T-helper 17 cell (primary cell): ENCODE measurements around the gene HEATR5A. TPM values are rescaled to one million over a fixed set of nuclear protein-coding genes. Genes with fewer than 3 reads are reported as not detected.
"Not testable (repeated sequence)": the region's sequence is repeated elsewhere in the genome, so short reads cannot be mapped to it uniquely, and the experiment has no call there.

Experiments used
- ATAC-seq: fragments of 150-1000 bp; cut with Tn5 transposase; 2 replicates; pipeline ENCODE4 v1.10.0; 2021; ENCODE audit warnings: mild to moderate bottlenecking, moderate library complexity
- DNase-seq, 3 donors: peaks; one replicate each; pipeline versions ENCODE4 v3.0.0 to v3.0.0-alpha.2; 2020 to 2021
- H3K9me3 ChIP-seq: one replicate; pipeline ENCODE4 v1.7.0; 2013; ENCODE audit warnings: low read length, mild to moderate bottlenecking; ENCODE audit not compliant: control insufficient read depth, poor library complexity, severe bottlenecking
- H3K27ac Mint-ChIP-seq: one replicate; pipeline ENCODE4 v1.8.0; 2022; ENCODE audit warnings: mild to moderate bottlenecking, moderate library complexity, mixed read lengths
- H3K27me3 Mint-ChIP-seq: one replicate; pipeline ENCODE4 v1.8.0; 2022; ENCODE audit warnings: mixed read lengths
- H3K36me3 Mint-ChIP-seq: one replicate; pipeline ENCODE4 v1.8.0; 2022; ENCODE audit warnings: low read depth, mixed read lengths
- H3K4me1 Mint-ChIP-seq: one replicate; pipeline ENCODE4 v1.8.0; 2022; ENCODE audit warnings: mild to moderate bottlenecking, mixed read lengths
- H3K4me3 Mint-ChIP-seq: one replicate; pipeline ENCODE4 v1.8.0; 2022; ENCODE audit warnings: mild to moderate bottlenecking, moderate library complexity, mixed read lengths
- total RNA-seq, 4 donors: library from RNA in 2 of 4; stranded (reverse) in 2 of 4; gene quantifications; one replicate each; pipeline ENCODE4 v1.2.3 and lab custom pipeline; 2022 to 2026

HEATR5A gene
- total RNA-seq, 2 donors from 2014 or later, result 7.9 to 8.3 TPM

DNA sequence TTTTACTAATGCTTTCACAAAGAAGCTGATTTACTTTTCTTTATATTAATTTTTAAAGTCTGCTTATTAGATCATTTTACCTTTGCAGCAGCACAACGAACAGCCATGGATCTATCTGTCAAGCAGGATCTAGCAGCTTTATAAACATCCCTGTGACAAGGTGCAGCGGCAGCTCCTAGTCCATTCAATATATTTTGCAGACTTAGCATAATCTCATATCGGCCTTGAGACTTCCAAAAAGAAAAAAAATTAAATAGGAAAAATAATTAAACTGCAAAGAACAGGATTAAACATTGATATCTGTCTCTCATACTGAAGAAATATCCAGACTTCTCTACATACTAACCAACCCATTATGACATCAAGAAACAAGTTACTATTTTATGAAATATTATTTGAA is 25.2 kb downstream of the HEATR5A start:
- Mint-ChIP-seq H3K36me3 (peaks cover under 1% of the 10 kb centered on the region), H3K27ac (no peak overlapping the region), H3K4me3 (no peak overlapping the region), H3K4me1 (peaks cover 1% of the 10 kb centered on the region), H3K27me3 (no peaks in the 10 kb centered on the region)
- no peaks in the 10 kb centered on the region for H3K9me3 ChIP-seq
- ATAC-seq (no peak), DNase-seq (no peak)

DNA sequence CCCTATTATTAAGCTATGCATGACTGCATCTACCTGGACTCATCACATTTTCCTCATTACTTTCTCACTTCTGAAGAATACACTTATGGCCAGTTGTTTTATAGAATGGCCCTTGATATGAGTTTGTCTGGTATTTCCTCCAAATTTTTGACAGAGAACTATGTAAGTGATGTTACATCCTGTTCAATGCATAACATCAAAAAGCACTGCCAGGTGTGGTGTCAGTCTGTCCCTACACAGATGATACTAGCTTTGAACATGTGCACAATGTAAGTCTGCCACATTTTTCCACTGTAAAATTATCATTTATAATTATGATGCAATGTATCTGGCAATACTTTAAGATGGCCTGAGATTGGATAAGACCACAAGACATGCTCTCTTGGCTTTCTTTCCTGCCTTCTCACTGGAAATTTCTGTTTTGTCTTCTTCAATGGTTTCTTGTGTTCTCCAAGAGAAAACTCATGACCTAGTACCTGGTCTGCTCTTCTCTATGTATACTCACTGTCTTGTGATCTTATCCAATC is 28.3 kb downstream of the HEATR5A start:
- peaks cover 6% of the 10 kb centered on the region for H3K4me1 Mint-ChIP-seq
- H3K27me3 Mint-ChIP-seq, result no peaks in the 10 kb centered on the region
- H3K36me3 Mint-ChIP-seq, result peaks cover 6% of the 10 kb centered on the region
- no peak overlapping the region for H3K27ac Mint-ChIP-seq
- H3K4me3 Mint-ChIP-seq, result no peak overlapping the region
- H3K9me3 ChIP-seq, result no peaks in the 10 kb centered on the region
- ATAC-seq (no peak), DNase-seq (no peak)

DNA sequence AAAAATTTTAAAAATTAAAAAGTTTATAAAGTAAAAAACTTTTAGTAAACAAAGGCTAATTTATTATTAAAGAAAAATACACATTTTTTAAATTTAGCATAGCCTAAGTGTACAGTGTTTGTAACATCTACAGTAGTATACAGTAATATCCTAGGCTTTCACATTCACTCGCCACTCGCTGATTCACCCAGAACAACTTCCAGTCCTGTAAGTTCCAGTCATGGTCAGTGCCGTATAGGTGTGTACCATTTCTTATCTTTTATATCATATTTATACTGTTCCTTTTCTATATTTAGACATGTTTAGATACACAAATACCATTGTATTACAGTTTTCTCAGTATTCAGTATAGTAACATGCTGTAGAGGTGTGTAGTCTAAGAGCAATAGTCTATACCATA is 28.9 kb downstream of the HEATR5A start:
- DNase-seq (no peak), ATAC-seq (no peak)
- H3K4me3 Mint-ChIP-seq, result no peak overlapping the region
- peaks cover 6% of the 10 kb centered on the region for H3K36me3 Mint-ChIP-seq
- H3K27ac Mint-ChIP-seq, result no peak overlapping the region
- H3K27me3 Mint-ChIP-seq, result no peaks in the 10 kb centered on the region
- H3K9me3 ChIP-seq, result no peaks in the 10 kb centered on the region
- H3K4me1 Mint-ChIP-seq, result peaks cover 6% of the 10 kb centered on the region

DNA sequence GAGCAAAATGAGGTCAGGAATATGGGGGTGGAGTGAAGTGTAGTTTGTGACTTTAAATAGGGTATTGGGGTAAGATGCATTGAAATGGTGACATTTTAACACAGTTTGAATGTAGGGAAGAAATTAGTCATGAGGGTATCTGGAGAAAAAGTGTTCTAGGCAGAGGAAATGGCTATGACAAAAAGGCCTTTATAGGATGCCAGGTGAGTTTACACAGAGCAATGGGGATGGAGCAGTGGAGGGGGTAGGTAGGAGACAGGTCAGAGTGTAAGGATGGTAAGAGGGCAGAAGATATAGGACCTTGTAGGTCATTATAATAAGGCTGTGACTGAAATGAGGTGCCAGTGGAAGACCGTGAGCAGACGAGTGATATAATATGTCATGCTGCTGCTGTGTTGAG is 30.4 kb downstream of the HEATR5A start:
- no peaks in the 10 kb centered on the region for H3K9me3 ChIP-seq
- Mint-ChIP-seq H3K4me1 (peaks cover 6% of the 10 kb centered on the region), H3K27ac (no peak overlapping the region), H3K27me3 (no peaks in the 10 kb centered on the region), H3K4me3 (no peak overlapping the region), H3K36me3 (peaks cover 6% of the 10 kb centered on the region)
- no peak for DNase-seq
- no peak for ATAC-seq

DNA sequence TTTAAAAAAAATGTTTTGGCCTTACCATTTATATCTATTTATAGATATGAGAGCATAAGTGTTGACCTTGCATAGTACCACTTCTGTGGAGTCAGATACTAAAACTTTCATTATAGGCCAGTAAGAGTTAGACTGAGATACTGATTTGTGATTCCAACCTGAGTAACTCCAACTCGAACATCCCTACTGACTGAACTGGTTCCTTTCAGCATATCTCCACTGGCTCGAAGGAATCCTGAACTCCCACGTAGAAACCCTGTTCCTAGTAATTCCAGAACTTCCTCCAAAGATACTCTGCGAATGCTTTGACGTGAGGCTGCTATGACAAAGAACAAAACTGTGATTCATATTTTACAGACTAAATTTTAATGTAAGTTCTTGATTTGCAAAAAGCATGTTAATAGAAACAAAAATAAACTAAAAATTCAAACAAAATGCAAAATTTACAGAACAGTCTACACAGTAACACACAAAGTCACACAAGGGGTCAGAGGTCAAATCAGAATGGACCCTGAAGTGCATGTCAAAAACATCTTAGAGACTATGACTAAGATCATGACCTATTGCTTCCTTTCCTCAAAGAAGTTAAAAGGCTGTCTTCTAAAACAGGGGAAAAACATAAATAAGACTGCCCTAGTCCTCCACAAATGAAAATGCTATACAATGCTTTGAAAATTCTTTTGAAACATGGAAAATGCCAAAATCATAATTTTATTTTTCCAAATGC is 31.5 kb downstream of the HEATR5A start:
- DNase-seq (no peak), ATAC-seq (no peak)
- peaks cover 6% of the 10 kb centered on the region for H3K4me1 Mint-ChIP-seq
- H3K4me3 Mint-ChIP-seq, result no peak overlapping the region
- no peaks in the 10 kb centered on the region for H3K27me3 Mint-ChIP-seq
- peaks cover 6% of the 10 kb centered on the region for H3K36me3 Mint-ChIP-seq
- H3K27ac Mint-ChIP-seq, result no peak overlapping the region
- H3K9me3 ChIP-seq, result no peaks in the 10 kb centered on the region

DNA sequence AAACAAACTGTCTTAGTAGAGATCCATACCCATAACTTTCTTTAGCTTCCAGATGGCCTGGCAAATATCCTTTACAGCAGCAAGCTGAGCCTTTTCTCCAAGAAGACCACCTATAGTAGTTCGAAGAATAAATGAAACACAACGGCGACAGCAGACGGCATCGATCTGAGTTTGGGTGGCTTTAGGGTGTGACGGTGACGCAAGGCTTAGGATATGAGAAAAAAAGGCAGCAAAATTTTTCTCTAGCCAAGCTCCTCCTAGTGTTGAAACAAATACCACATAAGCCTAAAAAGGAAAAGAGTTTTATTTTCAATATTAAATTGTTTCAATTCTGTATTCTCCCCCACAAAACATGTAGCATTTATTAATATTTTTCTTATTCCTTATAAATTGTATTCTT is 33.3 kb downstream of the HEATR5A start:
- DNase-seq (no peak), ATAC-seq (no peak)
- H3K27ac Mint-ChIP-seq, result no peak overlapping the region
- H3K4me3 Mint-ChIP-seq, result no peak overlapping the region
- no peaks in the 10 kb centered on the region for H3K9me3 ChIP-seq
- H3K27me3 Mint-ChIP-seq, result no peaks in the 10 kb centered on the region
- peaks cover 6% of the 10 kb centered on the region for H3K4me1 Mint-ChIP-seq
- peaks cover 6% of the 10 kb centered on the region for H3K36me3 Mint-ChIP-seq

DNA sequence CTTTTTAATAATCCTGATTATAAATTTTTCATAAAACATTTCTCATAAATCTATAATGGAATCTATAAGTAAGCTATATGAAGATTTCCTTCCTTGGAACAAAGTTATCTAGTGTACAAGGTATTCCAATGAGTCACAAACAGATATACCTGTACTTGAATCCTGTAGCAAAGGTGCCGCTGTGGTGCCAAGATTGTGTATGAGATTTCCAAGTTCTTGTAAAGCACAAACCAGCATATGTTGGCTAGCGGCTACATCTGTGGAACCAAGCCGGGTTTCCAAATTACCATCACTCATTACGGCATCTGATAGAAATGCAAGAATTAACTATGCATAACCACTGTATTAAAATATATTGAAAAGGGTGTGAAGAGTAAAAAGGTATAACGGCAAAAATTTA is 34.1 kb downstream of the HEATR5A start:
- Mint-ChIP-seq H3K4me3 (no peak overlapping the region), H3K4me1 (peaks cover 6% of the 10 kb centered on the region), H3K27ac (no peak overlapping the region), H3K27me3 (no peaks in the 10 kb centered on the region), H3K36me3 (peaks cover 6% of the 10 kb centered on the region)
- ATAC-seq, result no peak
- H3K9me3 ChIP-seq, result no peaks in the 10 kb centered on the region
- DNase-seq, result no peak

DNA sequence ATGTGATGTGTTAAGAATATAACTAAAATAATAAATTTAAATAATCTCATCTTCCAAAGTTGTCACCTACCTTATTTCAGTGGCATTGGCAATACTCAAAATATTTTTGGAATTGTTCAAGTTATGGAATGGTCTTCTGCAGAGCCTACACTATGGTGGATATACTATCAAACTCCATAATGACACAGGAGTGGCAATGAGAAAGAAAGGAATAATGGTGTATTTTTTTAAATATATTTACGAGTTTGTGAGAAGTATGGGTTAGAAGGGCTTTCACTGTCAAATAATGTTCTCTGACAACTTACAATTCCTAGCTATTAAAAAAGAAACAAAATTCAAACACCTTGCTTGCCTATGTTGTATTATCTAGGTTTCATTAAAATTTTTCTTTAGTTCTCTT is 38.1 kb downstream of the HEATR5A start:
- no peaks in the 10 kb centered on the region for H3K4me1 Mint-ChIP-seq
- ATAC-seq (no peak), DNase-seq (no peak)
- H3K4me3 Mint-ChIP-seq, result no peak overlapping the region
- H3K36me3 Mint-ChIP-seq, result no peaks in the 10 kb centered on the region
- H3K27me3 Mint-ChIP-seq, result no peaks in the 10 kb centered on the region
- H3K9me3 ChIP-seq, result no peaks in the 10 kb centered on the region
- H3K27ac Mint-ChIP-seq, result no peak overlapping the region

DNA sequence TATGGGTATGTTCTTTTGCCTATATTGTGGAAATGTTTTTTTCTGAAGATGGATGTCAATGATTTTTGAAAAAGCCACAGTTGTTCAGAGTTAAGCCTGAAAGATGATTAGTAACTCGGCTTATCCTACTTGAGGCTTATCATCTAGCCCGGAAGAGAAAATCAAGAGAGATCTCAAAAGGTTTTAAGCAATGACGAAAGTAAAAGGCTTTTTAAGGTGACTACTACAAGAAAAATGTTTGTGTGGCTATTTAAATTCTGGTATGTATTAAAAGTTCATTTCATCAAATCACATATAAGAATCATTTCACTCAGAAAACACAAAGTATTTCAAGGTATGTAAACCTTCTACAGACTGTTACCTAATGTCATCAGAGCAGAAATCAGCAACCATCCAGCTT is 40.2 kb downstream of the HEATR5A start:
- Mint-ChIP-seq H3K36me3 (no peaks in the 10 kb centered on the region), H3K27ac (no peak overlapping the region), H3K4me1 (no peaks in the 10 kb centered on the region), H3K4me3 (no peak overlapping the region), H3K27me3 (no peaks in the 10 kb centered on the region)
- no peak for DNase-seq
- no peaks in the 10 kb centered on the region for H3K9me3 ChIP-seq
- ATAC-seq, result no peak

DNA sequence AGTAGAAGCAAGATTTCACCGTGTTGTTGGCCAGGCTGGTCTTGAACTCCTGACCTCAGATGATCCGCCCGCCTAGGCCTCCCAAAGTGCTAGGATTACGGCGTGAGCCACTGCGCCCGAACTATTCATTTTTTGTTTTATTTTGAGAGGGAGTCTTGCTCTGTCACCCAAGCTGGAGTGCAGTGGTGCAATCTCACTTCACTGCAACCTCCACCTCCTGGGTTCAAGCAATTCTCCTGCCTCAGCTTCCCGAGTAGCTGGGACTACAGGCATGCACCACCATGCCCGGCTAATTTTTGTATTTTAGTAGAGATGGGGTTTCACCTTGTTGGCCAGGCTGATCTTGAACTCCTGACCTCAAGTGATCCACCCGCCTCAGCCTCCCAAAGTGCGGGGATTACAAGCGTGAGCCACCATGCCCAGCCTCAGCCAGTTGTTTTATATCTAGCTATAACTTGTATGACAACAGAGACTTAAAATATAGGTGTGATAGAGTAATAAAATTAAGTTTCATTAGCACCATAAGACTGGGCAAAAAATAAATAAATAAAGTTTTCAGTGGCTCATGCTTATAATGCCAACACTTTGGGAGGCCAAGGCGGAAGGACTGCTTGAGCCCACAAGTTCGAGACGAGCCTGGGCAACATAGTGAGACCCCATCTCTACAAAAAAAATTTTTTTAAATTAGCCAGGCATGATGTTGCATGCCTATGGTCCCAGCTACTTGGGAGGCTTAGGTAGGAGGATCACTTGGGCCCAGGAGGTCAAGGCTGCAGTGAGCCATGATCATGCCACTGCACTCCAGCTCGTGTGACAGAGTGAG is 41.0 kb downstream of the HEATR5A start:
- not testable (repeated sequence) for DNase-seq, H3K27ac Mint-ChIP-seq, H3K4me3 Mint-ChIP-seq, H3K4me1 Mint-ChIP-seq, H3K36me3 Mint-ChIP-seq, ATAC-seq, H3K9me3 ChIP-seq, H3K27me3 Mint-ChIP-seq

DNA sequence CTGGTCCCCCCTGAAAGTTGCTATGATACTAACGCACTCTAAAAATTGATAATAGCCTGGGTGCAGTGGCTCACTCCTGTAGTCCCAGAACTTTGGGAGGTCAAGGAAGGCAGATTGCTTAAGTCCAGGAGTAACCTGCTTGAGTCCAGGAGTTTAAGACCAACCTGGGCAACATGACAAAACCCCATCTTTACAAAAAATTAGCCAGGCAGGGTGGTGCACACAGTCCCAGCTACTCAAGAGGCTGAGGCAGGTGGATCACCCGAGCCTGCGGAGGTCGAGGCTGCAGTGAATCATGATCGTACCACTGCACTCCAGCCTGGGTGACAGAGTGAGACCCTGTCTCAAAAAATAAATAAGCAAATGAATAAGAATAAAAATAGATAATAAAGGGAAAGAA is 42.9 kb downstream of the HEATR5A start:
- Mint-ChIP-seq H3K27me3 (no peaks in the 10 kb centered on the region), H3K4me1 (no peaks in the 10 kb centered on the region), H3K36me3 (no peaks in the 10 kb centered on the region), H3K4me3 (no peak overlapping the region), H3K27ac (no peak overlapping the region)
- DNase-seq (no peak), ATAC-seq (no peak)
- no peaks in the 10 kb centered on the region for H3K9me3 ChIP-seq

DNA sequence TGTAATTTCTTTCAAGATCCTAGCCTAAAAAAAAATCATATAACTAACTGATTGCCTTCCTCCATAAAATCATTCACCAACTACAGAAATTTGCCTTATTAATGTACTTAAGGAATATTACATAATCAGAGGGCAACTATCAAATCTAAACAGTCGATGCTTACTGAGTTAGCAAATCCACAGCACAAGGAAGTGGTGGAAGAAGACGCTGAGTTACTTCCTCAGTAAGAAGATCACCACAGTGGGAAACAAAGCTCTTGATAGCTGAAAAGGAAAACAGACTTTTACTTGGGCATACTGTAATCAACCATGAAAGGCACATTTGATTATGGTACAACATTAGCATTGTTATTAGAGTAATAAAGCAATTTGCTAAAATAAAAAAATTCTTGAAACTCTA is 48.7 kb downstream of the HEATR5A start:
- DNase-seq, result no peak
- Mint-ChIP-seq H3K27me3 (no peaks in the 10 kb centered on the region), H3K4me1 (peaks cover 5% of the 10 kb centered on the region), H3K4me3 (no peak overlapping the region), H3K36me3 (no peaks in the 10 kb centered on the region), H3K27ac (peak overlapping the region; percentile 67)
- H3K9me3 ChIP-seq, result no peaks in the 10 kb centered on the region
- ATAC-seq, result no peak

DNA sequence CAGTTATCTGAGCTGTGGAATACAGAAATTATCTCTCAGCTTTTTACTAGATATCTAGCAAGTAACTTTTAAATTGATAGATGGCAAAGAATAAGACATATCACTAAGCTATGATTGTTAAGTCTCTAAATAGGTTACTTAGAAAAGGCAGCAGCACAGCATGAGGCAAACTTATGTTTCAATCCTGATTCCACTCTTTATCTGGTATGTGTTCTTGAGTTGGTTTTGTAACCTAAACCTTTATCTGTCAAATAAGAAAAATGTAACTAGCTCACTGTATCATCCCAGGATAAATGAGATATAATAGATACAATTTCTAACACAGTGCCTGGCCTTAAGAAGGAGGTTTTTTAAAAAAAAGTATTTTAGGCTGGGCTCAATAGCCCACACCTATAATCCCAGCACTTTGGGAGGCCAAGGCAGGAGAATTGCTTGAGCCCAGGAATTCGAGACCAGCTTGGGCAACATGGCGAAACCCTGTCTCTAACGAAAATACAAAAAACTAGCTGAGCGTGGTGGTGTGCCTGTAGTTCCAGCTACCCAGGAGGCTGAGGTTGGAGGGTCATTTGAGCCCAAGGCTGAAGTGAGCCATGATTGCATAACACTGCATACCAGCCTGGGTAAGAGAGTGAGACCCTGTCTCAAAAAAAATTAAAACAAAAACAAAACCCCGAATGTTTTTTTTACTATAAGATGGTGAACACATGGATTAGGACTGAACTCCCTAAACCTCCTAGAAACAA is 56.8 kb downstream of the HEATR5A start:
- H3K27me3 Mint-ChIP-seq, result no peaks in the 10 kb centered on the region
- H3K9me3 ChIP-seq, result no peaks in the 10 kb centered on the region
- H3K4me1 Mint-ChIP-seq, result peaks cover 2% of the 10 kb centered on the region
- H3K27ac Mint-ChIP-seq, result no peak overlapping the region
- no peak overlapping the region for H3K4me3 Mint-ChIP-seq
- no peaks in the 10 kb centered on the region for H3K36me3 Mint-ChIP-seq
- no peak for DNase-seq
- no peak for ATAC-seq
